ENCODE results near the gene USP17L12.
"Not testable (repeated sequence)": the region's sequence is repeated elsewhere in the genome, so short reads cannot be mapped to it uniquely, and the experiment has no call there.

The USP17L12 gene

DNA sequence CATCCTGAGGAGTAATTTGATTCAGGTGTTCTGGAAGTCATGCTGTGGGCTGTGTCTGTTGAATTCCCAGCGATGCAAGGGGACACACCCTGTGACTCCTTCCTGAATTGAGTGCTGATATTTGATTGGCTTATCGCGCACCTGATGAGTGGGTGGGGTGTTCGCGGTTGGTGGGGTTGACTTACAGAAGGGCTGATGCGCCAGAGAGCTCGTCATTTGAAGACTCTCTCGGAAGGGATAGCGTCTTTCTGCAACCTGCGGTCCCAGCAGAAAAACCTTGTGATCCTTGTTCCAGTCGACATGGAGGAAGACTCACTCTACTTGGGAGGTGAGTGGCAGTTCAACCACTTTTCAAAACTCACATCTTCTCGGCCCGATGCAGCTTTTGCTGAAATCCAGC lies at the start of gene USP17L12:
Gene USP17L12, plus strand, starts transcription at position 301 of the 400 bp plus-strand sequence. Its CDS starts 0 bp downstream, at position 301.
- not testable (repeated sequence) for DNase-seq

DNA sequence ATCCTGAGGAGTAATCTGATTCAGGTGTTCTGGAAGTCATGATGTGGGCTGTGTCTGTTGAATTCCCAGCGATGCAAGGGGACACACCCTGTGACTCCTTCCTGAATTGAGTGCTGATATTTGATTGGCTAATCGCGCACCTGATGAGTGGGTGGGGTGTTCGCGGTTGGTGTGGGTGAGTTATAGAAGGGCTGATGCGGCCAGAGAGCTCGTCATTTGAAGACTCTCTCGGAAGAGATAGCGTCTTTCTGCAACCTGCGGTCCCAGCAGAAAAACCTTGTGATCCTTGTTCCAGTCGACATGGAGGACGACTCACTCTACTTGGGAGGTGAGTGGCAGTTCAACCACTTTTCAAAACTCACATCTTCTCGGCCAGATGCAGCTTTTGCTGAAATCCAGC lies 9.6 kb upstream of the USP17L12 start, which contains the start of gene USP17L10:
Gene USP17L10, plus strand, starts transcription at position 301 of the 400 bp plus-strand sequence. Its CDS starts 0 bp downstream, at position 301.
- DNase-seq, result not testable (repeated sequence)

DNA sequence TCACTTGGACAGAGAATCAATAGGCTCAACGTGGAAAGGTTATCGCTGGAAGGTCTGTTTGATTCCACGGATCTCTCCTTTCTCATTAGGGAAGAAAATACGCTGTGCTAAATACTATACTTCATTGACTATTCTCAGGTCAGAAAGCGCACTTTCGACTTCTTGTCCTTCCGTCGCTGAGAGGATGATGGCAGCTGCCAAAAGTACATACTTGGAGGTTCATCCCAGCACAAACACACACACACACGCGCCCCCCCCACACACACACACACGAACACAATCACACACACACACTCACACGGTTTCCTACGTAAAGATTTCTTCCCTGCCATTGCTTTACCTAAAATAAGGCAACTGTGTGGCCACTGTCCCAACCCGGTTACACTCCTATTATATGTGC lies 5.3 kb upstream of the USP17L12 start:
- not testable (repeated sequence) for DNase-seq

GRCh38 chr4:9215105-9215504 lies 4.8 kb upstream of the USP17L12 start, which contains the start of gene USP17L11:
Gene USP17L11 (plus strand): TSS chr4:9215405. CDS start chr4:9215405, 0 bp downstream.
- not testable (repeated sequence) for DNase-seq

DNA sequence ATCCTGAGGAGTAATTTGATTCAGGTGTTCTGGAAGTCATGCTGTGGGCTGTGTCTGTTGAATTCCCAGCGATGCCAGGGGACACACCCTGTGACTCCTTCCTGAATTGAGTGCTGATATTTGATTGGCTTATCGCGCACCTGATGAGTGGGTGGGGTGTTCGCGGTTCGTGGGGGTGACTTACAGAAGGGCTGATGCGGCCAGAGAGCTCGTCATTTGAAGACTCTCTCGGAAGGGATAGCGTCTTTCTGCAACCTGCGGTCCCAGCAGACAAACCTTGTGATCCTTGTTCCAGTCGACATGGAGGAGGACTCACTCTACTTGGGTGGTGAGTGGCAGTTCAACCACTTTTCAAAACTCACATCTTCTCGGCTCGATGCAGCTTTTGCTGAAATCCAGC lies 4.6 kb downstream of the USP17L12 start, which contains the start of gene USP17L13:
Gene USP17L13, plus strand, starts transcription at position 301 of the 400 bp plus-strand sequence. Its CDS starts 0 bp downstream, at position 301.
- DNase-seq, result not testable (repeated sequence)

DNA sequence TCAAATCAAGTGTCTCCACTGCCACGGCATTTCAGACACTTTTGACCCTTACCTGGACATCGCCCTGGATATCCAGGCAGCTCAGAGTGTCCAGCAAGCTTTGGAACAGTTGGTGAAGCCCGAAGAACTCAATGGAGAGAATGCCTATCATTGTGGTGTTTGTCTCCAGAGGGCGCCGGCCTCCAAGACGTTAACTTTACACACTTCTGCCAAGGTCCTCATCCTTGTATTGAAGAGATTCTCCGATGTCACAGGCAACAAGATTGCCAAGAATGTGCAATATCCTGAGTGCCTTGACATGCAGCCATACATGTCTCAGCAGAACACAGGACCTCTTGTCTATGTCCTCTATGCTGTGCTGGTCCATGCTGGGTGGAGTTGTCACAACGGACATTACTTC lies 10.3 kb downstream of the USP17L12 start:
- not testable (repeated sequence) for DNase-seq

- DNase-seq, result not testable (repeated sequence)
Observed at GRCh38 chr4:9234085-9234484, 14.1 kb downstream of the USP17L12 start, which contains the start of gene USP17L15. Gene USP17L15 (plus strand): TSS chr4:9234385. CDS start chr4:9234385, 0 bp downstream.

DNA sequence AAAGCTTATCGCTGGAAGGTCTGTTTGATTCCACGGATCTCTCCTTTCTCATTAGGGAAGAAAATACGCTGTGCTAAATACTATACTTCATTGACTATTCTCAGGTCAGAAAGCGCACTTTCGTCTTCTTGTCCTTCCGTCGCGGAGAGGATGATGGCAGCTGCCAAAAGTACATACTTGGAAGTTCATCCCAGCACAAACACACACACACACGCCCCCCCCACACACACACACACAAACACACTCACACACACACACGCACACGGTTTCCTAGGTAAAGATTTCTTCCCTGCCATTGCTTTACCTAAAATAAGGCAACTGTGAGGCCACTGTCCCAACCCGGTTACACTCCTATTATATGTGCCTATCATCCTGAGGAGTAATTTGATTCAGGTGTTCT lies 18.5 kb downstream of the USP17L12 start:
- not testable (repeated sequence) for DNase-seq

DNA sequence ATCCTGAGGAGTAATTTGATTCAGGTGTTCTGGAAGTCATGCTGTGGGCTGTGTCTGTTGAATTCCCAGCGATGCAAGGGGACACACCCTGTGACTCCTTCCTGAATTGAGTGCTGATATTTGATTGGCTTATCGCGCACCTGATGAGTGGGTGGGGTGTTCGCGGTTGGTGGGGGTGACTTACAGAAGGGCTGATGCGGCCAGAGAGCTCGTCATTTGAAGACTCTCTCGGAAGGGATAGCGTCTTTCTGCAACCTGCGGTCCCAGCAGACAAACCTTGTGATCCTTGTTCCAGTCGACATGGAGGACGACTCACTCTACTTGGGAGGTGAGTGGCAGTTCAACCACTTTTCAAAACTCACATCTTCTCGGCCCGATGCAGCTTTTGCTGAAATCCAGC lies 23.6 kb downstream of the USP17L12 start, which contains the start of gene USP17L17:
Gene USP17L17, plus strand, starts transcription at position 301 of the 400 bp plus-strand sequence. Its CDS starts 0 bp downstream, at position 301.
- DNase-seq, result not testable (repeated sequence)

- not testable (repeated sequence) for DNase-seq
Observed at GRCh38 chr4:9247953-9248680, 28.2 kb downstream of the USP17L12 start, which contains the start of gene USP17L18. Gene USP17L18 (plus strand): TSS chr4:9248630. CDS start chr4:9248630, 0 bp downstream.

DNA sequence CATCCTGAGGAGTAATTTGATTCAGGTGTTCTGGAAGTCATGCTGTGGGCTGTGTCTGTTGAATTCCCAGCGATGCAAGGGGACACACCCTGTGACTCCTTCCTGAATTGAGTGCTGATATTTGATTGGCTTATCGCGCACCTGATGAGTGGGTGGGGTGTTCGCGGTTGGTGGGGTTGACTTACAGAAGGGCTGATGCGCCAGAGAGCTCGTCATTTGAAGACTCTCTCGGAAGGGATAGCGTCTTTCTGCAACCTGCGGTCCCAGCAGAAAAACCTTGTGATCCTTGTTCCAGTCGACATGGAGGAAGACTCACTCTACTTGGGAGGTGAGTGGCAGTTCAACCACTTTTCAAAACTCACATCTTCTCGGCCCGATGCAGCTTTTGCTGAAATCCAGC lies 33.1 kb downstream of the USP17L12 start, which contains the start of gene USP17L19:
Gene USP17L19, plus strand, starts transcription at position 301 of the 400 bp plus-strand sequence. Its CDS starts 0 bp downstream, at position 301.
- not testable (repeated sequence) for DNase-seq

DNA sequence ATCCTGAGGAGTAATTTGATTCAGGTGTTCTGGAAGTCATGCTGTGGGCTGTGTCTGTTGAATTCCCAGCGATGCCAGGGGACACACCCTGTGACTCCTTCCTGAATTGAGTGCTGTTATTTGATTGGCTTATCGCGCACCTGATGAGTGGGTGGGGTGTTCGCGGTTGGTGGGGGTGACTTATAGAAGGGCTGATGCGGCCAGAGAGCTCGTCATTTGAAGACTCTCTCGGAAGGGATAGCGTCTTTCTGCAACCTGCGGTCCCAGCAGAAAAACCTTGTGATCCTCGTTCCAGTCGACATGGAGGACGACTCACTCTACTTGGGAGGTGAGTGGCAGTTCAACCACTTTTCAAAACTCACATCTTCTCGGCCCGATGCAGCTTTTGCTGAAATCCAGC lies 37.9 kb downstream of the USP17L12 start, which contains the start of gene USP17L20:
Gene USP17L20, plus strand, starts transcription at position 301 of the 400 bp plus-strand sequence. Its CDS starts 0 bp downstream, at position 301.
- not testable (repeated sequence) for DNase-seq

DNA sequence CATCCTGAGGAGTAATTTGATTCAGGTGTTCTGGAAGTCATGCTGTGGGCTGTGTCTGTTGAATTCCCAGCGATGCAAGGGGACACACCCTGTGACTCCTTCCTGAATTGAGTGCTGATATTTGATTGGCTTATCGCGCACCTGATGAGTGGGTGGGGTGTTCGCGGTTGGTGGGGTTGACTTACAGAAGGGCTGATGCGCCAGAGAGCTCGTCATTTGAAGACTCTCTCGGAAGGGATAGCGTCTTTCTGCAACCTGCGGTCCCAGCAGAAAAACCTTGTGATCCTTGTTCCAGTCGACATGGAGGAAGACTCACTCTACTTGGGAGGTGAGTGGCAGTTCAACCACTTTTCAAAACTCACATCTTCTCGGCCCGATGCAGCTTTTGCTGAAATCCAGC lies 42.6 kb downstream of the USP17L12 start, which contains the start of gene USP17L21:
Gene USP17L21, plus strand, starts transcription at position 301 of the 400 bp plus-strand sequence. Its CDS starts 0 bp downstream, at position 301.
- DNase-seq, result not testable (repeated sequence)

GRCh38 chr4:9267319-9267718 lies 47.4 kb downstream of the USP17L12 start, which contains the start of gene USP17L22:
Gene USP17L22 (plus strand): TSS chr4:9267619. CDS start chr4:9267619, 0 bp downstream.
- not testable (repeated sequence) for DNase-seq
